Measurements from ENCODE around the gene TK2. TPM values are rescaled to one million over a fixed set of nuclear protein-coding genes. Genes with fewer than 3 reads are reported as not detected.

Gene TK2
- total and polyA plus RNA-seq, 2 donors: 20.3 to 23.6 TPM

- no peak for DNase-seq (ENCODE audit: extremely low spot score)
- H3K27ac ChIP-seq (ENCODE audit: low read depth): no peak overlapping the region
- no peaks in the 10 kb centered on the region for H3K4me1 ChIP-seq (ENCODE audit: insufficient read depth)
- WGBS: 94% methylated on average over 5 of the region's 5 CpGs
- H3K4me3 ChIP-seq (ENCODE audit: low read depth, low read length): no peak overlapping the region
- no peaks in the 10 kb centered on the region for H3K36me3 ChIP-seq (ENCODE audit: insufficient read depth)
These were observed 2.6 kb downstream of the TK2 start for GRCh38 chr16:66547101-66547989.

- WGBS: 66% methylated on average over 7 of the region's 7 CpGs
- H3K4me1 ChIP-seq (ENCODE audit: insufficient read depth): no peaks in the 10 kb centered on the region
- H3K27ac ChIP-seq (ENCODE audit: low read depth): no peak overlapping the region
- H3K4me3 ChIP-seq (ENCODE audit: low read depth, low read length): no peak overlapping the region
- H3K36me3 ChIP-seq (ENCODE audit: insufficient read depth): no peaks in the 10 kb centered on the region
- DNase-seq (ENCODE audit: extremely low spot score): no peak
These were observed 5.7 kb downstream of the TK2 start for GRCh38 chr16:66544016-66544757.

GRCh38 chr16:66543541-66543940 is 6.4 kb downstream of the TK2 start:
- no peaks in the 10 kb centered on the region for H3K4me1 ChIP-seq (ENCODE audit: insufficient read depth)
- DNase-seq (ENCODE audit: extremely low spot score): no peak
- H3K36me3 ChIP-seq (ENCODE audit: insufficient read depth): no peaks in the 10 kb centered on the region
- no peak overlapping the region for H3K4me3 ChIP-seq (ENCODE audit: low read depth, low read length)
- 79% methylated on average over 6 of the region's 6 CpGs for WGBS
- H3K27ac ChIP-seq (ENCODE audit: low read depth): no peak overlapping the region

GRCh38 chr16:66542396-66542795 is 7.5 kb downstream of the TK2 start:
- H3K4me3 ChIP-seq (ENCODE audit: low read depth, low read length): no peak overlapping the region
- H3K36me3 ChIP-seq (ENCODE audit: insufficient read depth): no peaks in the 10 kb centered on the region
- no peak for DNase-seq (ENCODE audit: extremely low spot score)
- H3K4me1 ChIP-seq (ENCODE audit: insufficient read depth): no peaks in the 10 kb centered on the region
- WGBS: 91% methylated on average over 3 of the region's 3 CpGs
- no peak overlapping the region for H3K27ac ChIP-seq (ENCODE audit: low read depth)

- Histone ChIP-seq H3K4me3 (ENCODE audit: low read depth, low read length) (no peak overlapping the region), H3K27ac (ENCODE audit: low read depth) (no peak overlapping the region), H3K36me3 (ENCODE audit: insufficient read depth) (no peaks in the 10 kb centered on the region), H3K4me1 (ENCODE audit: insufficient read depth) (no peaks in the 10 kb centered on the region)
- DNase-seq (ENCODE audit: extremely low spot score): no peak
- 61% methylated on average over 18 of the region's 18 CpGs for WGBS
These were observed 8.2 kb downstream of the TK2 start for GRCh38 chr16:66541388-66542355.

DNA sequence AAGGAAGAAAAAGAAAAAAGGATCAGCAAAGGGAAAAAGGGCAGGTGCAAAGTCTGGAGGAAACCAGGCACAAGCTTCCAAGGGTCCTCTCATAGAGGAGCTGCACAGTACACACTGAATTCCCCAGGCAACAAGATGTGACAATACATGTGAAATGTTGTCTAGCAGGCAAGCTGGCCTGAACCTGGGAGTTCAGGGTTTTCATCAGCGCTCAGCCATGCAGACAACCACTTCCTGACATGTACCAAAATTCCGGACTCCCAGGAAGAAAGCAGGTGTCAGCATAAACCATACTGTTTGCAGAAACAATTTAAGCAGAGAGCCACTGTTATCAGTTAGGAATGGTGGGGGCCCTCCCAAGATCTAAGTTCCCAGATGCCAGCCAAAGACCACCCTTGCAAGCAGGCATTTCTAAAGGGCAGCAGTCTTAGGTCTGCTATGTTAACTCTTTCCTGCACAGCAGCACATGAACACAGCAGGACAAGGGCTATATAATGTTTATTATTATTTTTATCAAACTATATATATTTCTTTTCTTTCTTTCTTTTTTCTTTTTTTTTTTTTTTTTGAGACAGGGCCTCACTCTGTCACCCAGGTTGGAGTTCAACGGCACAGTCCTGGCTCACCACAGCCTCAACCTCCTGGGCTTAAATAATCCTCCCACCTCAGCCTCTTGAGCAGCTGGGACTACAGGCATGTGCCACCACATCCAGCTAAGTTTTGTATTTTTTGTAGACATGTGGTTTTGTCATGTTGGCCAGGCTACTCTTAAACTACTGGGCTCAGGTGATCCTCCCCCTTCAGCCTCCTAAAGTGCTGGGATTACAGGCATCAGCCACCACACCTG is 10.1 kb downstream of the TK2 start:
- no peak overlapping the region for H3K27ac ChIP-seq (ENCODE audit: low read depth)
- WGBS: 80% methylated on average over 3 of the region's 3 CpGs
- H3K4me3 ChIP-seq (ENCODE audit: low read depth, low read length): no peak overlapping the region
- no peaks in the 10 kb centered on the region for H3K36me3 ChIP-seq (ENCODE audit: insufficient read depth)
- H3K4me1 ChIP-seq (ENCODE audit: insufficient read depth): no peaks in the 10 kb centered on the region
- no peak for DNase-seq (ENCODE audit: extremely low spot score)

DNA sequence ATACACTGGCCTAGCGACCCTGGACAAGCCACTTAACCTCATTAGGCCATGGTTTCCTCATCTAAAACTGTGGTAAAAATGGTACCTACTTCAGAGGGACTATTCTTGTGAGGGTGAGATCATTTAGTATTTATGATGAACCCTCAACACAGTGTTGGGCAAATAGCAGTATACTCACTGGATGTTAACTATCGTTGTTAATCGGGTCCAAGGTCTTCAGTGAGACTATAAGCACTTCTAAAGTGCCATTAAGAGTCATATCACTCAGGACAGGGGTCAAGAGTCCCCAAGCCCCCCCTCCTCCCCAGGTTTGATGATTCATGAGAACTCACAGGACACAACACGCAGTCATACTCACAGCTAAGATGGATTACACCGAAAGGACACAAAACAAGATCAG is 11.0 kb downstream of the TK2 start:
- 96% methylated on average over 5 of the region's 5 CpGs for WGBS
- Histone ChIP-seq H3K4me1 (ENCODE audit: insufficient read depth) (no peaks in the 10 kb centered on the region), H3K27ac (ENCODE audit: low read depth) (no peak overlapping the region), H3K4me3 (ENCODE audit: low read depth, low read length) (no peak overlapping the region), H3K36me3 (ENCODE audit: insufficient read depth) (no peaks in the 10 kb centered on the region)
- DNase-seq (ENCODE audit: extremely low spot score): no peak

DNA sequence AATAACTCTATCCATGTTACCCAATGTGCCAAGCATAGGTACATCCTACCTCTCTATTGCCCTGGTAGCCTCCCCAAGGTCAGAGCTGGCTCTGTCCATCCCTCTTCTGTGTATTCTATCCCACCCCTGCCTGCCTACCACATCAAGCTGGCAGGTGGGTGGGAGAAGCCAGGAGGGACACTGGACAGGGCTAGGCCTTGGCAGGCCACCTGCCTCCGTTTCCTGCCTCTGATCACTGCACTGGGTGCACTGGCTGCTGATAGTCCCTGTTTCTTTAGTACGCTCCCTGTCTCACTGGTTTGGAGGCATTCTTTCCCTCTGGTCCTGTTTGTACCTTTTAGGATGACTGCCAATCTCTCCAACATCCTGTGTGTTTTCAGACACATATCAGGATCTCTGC is 12.7 kb downstream of the TK2 start:
- H3K36me3 ChIP-seq (ENCODE audit: insufficient read depth): no peaks in the 10 kb centered on the region
- DNase-seq (ENCODE audit: extremely low spot score): no peak
- 97% methylated on average over 2 of the region's 2 CpGs for WGBS
- no peaks in the 10 kb centered on the region for H3K4me1 ChIP-seq (ENCODE audit: insufficient read depth)
- no peak overlapping the region for H3K27ac ChIP-seq (ENCODE audit: low read depth)
- H3K4me3 ChIP-seq (ENCODE audit: low read depth, low read length): no peak overlapping the region

DNA sequence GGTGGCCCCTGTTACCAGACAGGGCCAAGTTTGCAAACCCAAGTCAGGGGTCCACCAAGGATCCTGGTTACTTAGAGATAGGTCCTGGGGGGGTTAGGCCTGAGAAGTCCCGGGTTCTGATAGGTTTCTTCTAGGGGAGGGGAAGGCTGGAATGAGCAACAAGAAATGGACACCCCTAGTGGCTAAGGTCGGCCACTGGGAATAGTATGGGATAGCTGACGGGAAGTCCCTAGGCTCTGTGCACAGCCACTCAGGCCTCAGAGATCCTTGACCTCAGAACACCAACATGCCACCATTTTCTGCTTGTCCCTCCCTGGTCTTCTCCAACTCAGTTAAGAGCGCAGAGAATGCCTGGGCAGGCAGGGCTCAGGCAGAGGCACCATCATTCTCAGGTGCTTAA is 13.4 kb downstream of the TK2 start:
- WGBS: 90% methylated on average over 4 of the region's 4 CpGs
- no peaks in the 10 kb centered on the region for H3K4me1 ChIP-seq (ENCODE audit: insufficient read depth)
- no peak overlapping the region for H3K27ac ChIP-seq (ENCODE audit: low read depth)
- no peak overlapping the region for H3K4me3 ChIP-seq (ENCODE audit: low read depth, low read length)
- no peaks in the 10 kb centered on the region for H3K36me3 ChIP-seq (ENCODE audit: insufficient read depth)
- no peak for DNase-seq (ENCODE audit: extremely low spot score)

GRCh38 chr16:66534376-66534799 is 15.5 kb downstream of the TK2 start:
- Histone ChIP-seq H3K4me3 (ENCODE audit: low read depth, low read length) (no peak overlapping the region), H3K27ac (ENCODE audit: low read depth) (no peak overlapping the region), H3K36me3 (ENCODE audit: insufficient read depth) (no peaks in the 10 kb centered on the region), H3K4me1 (ENCODE audit: insufficient read depth) (no peaks in the 10 kb centered on the region)
- WGBS: 93% methylated on average over 1 of the region's 1 CpG
- DNase-seq (ENCODE audit: extremely low spot score): no peak

- Histone ChIP-seq H3K36me3 (ENCODE audit: insufficient read depth) (peaks cover 2% of the 10 kb centered on the region), H3K4me3 (ENCODE audit: low read depth, low read length) (no peak overlapping the region), H3K27ac (ENCODE audit: low read depth) (no peak overlapping the region), H3K4me1 (ENCODE audit: insufficient read depth) (no peaks in the 10 kb centered on the region)
- WGBS: 88% methylated on average over 6 of the region's 6 CpGs
- DNase-seq (ENCODE audit: extremely low spot score): no peak
These were observed 20.4 kb downstream of the TK2 start for GRCh38 chr16:66529475-66529874.

DNA sequence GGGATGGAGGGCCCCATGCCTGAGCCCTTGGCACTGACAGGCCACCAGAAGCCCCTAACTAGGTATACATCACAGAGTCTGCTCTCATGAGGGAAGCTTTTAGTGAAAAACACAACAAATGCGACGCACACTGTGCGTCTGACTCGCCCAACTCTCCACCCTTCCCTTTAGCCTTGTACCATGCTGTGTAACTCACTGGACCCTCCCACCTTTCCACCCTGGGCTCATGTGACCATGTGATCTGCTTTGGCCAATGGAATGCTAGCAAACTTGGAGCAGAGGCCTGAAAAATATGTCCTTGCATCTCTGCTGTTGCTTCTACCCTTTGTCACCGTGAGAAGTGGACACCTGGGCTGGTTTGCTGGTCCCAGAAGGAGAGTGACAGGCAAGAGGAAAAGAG is 21.6 kb downstream of the TK2 start:
- DNase-seq (ENCODE audit: extremely low spot score): no peak
- H3K36me3 ChIP-seq (ENCODE audit: insufficient read depth): peaks cover 2% of the 10 kb centered on the region
- H3K4me3 ChIP-seq (ENCODE audit: low read depth, low read length): no peak overlapping the region
- H3K27ac ChIP-seq (ENCODE audit: low read depth): no peak overlapping the region
- 96% methylated on average over 5 of the region's 5 CpGs for WGBS
- no peaks in the 10 kb centered on the region for H3K4me1 ChIP-seq (ENCODE audit: insufficient read depth)
